Measurements from ENCODE around the gene NOG.

Gene NOG

GRCh38 chr17:56597495-56597990 lies 4.0 kb downstream of the NOG start:
- no peak for DNase-seq (ENCODE audit: low read depth)

- no peak for DNase-seq (ENCODE audit: low read depth)
These were observed 5.0 kb downstream of the NOG start for GRCh38 chr17:56598466-56598865.

GRCh38 chr17:56599088-56599487 lies 5.6 kb downstream of the NOG start:
- no peak for DNase-seq (ENCODE audit: low read depth)

- no peak for DNase-seq (ENCODE audit: low read depth)
These were observed 6.1 kb downstream of the NOG start for GRCh38 chr17:56599566-56599965.

GRCh38 chr17:56600256-56600655 lies 6.8 kb downstream of the NOG start:
- no peak for DNase-seq (ENCODE audit: low read depth)

- DNase-seq (ENCODE audit: low read depth): no peak
These were observed 8.1 kb downstream of the NOG start for GRCh38 chr17:56601591-56601990.

- DNase-seq (ENCODE audit: low read depth): no peak
These were observed 9.0 kb downstream of the NOG start for GRCh38 chr17:56602292-56603130.

- DNase-seq (ENCODE audit: low read depth): no peak
These were observed 10.2 kb downstream of the NOG start for GRCh38 chr17:56603486-56604238.

GRCh38 chr17:56604691-56605290 lies 11.3 kb downstream of the NOG start:
- DNase-seq (ENCODE audit: low read depth): no peak

GRCh38 chr17:56608944-56609343 lies 15.4 kb downstream of the NOG start:
- no peak for DNase-seq (ENCODE audit: low read depth)

GRCh38 chr17:56610321-56610720 lies 16.8 kb downstream of the NOG start:
- DNase-seq (ENCODE audit: low read depth): no peak

- no peak for DNase-seq (ENCODE audit: low read depth)
These were observed 19.6 kb downstream of the NOG start for GRCh38 chr17:56613131-56613530.

GRCh38 chr17:56614522-56614921 lies 21.0 kb downstream of the NOG start:
- DNase-seq (ENCODE audit: low read depth): no peak

GRCh38 chr17:56616239-56616638 lies 22.7 kb downstream of the NOG start:
- DNase-seq (ENCODE audit: low read depth): no peak

- no peak for DNase-seq (ENCODE audit: low read depth)
These were observed 29.9 kb downstream of the NOG start for GRCh38 chr17:56623383-56623782.

GRCh38 chr17:56624309-56624708 lies 30.8 kb downstream of the NOG start:
- DNase-seq (ENCODE audit: low read depth): no peak

- DNase-seq (ENCODE audit: low read depth): no peak
These were observed 31.4 kb downstream of the NOG start for GRCh38 chr17:56624912-56625311.

GRCh38 chr17:56629531-56630075 lies 36.1 kb downstream of the NOG start:
- DNase-seq (ENCODE audit: low read depth): no peak

- no peak for DNase-seq (ENCODE audit: low read depth)
These were observed 36.7 kb downstream of the NOG start for GRCh38 chr17:56630202-56630601.

GRCh38 chr17:56633681-56634080 lies 40.2 kb downstream of the NOG start:
- no peak for DNase-seq (ENCODE audit: low read depth)

GRCh38 chr17:56635641-56636040 lies 42.1 kb downstream of the NOG start:
- no peak for DNase-seq (ENCODE audit: low read depth)

GRCh38 chr17:56636265-56636664 lies 42.8 kb downstream of the NOG start:
- no peak for DNase-seq (ENCODE audit: low read depth)

- DNase-seq (ENCODE audit: low read depth): no peak
These were observed 43.8 kb downstream of the NOG start for GRCh38 chr17:56637254-56637653.

Data from stimulated activated CD8-positive, alpha-beta memory T cell treated with anti-CD3 and anti-CD28 coated beads, Interleukin-4, amount 100 ng/mL, for 24 hours (primary cell).